Upper lobe of left lung (tissue), 6 donors: ENCODE data around the gene KDSR. TPM values are rescaled to one million over a fixed set of nuclear protein-coding genes. Genes with fewer than 3 reads are reported as not detected.

Source experiments
- ATAC-seq, 2 donors: fragments of 200-7000 bp; cut with Tn5 transposase; one replicate each; pipeline ENCODE4 v1.9.1; 2022; ENCODE audit warnings: mild to moderate bottlenecking in 2 of 2, moderate library complexity in 2 of 2; ENCODE audit not compliant: low FRiP score in 2 of 2
- DNase-seq, 2 donors: peaks; one replicate each; pipeline ENCODE4 v3.0.0-alpha.2; 2019 to 2020
- H3K27ac ChIP-seq, 4 donors: fragments of 200-600 bp; sonication (generic); one replicate each; pipeline ENCODE4 v1.5.1; 2016 to 2019
- H3K27me3 ChIP-seq, 4 donors: fragments of 200-600 bp; sonication (generic); one replicate each; pipeline ENCODE4 v1.5.1; 2017 to 2019
- H3K36me3 ChIP-seq, 4 donors: fragments of 200-600 bp; sonication (generic); one replicate each; pipeline ENCODE4 v1.5.1; 2016 to 2019
- H3K4me1 ChIP-seq, 4 donors: fragments of 200-600 bp; sonication (generic); one replicate each; pipeline ENCODE4 v1.5.1; 2018 to 2019
- H3K4me3 ChIP-seq, 4 donors: fragments of 200-600 bp; sonication (generic); one replicate each; pipeline ENCODE4 v1.5.1; 2017 to 2019; ENCODE audit warnings: mild to moderate bottlenecking in 2 of 4, moderate library complexity in 1 of 4
- H3K9me3 ChIP-seq, 4 donors: fragments of 200-600 bp; sonication (generic); one replicate each; pipeline ENCODE4 v1.5.1; 2018 to 2019
- CTCF ChIP-seq, 6 experiments: fragments of 450-650 bp in 4 of 6; fragments of 200-600 bp in 2 of 6; sonication (generic) in 2 of 6; IDR thresholded peaks; one replicate each; pipeline ENCODE4 v1.5.1; 2016 to 2019; ENCODE audit warnings: antibody characterized with exemption in 6 of 6
- EP300 ChIP-seq, 4 donors: sonication (generic); formaldehyde crosslinking; IDR thresholded peaks; one replicate each; pipeline ENCODE4 v1.5.1; 2017; ENCODE audit warnings: antibody characterized with exemption in 4 of 4, control low read depth in 2 of 4
- POLR2A ChIP-seq, 4 donors: fragments of 450-650 bp; IDR thresholded peaks; one replicate each; pipeline ENCODE4 v1.5.1; 2016 to 2017; ENCODE audit warnings: antibody characterized with exemption in 4 of 4, mild to moderate bottlenecking in 2 of 4
- POLR2AphosphoS5 ChIP-seq, 2 donors: sonication (generic); formaldehyde crosslinking; IDR thresholded peaks; one replicate each; pipeline ENCODE4 v1.5.1; 2017; ENCODE audit warnings: antibody characterized with exemption in 2 of 2
- WGBS, 2 donors: methylation state at CpG; one replicate each; pipeline ENCODE4 v1.1.5; 2017 to 2018; 5-methylcytosine and 5-hydroxymethylcytosine counted together
- total RNA-seq, 6 donors: library from RNA; depleted of rRNA in 4 of 6; stranded (reverse); fragments of >200 nt in 4 of 6; gene quantifications; one replicate each; pipeline versions ENCODE4 v1.1.0 to v1.2.1, GENCODE V29; 2016 to 2021
- donor health status: DM: no; HTN: no; CAD: no; lungs with moderate emphysema.
- donor health status: DM: no; HTN: yes; CAD: no; lungs with severe emphysema.

KDSR gene
- total RNA-seq, 6 donors from 2014 or later: 26.2 to 68.8 (median 45.2) TPM

DNA sequence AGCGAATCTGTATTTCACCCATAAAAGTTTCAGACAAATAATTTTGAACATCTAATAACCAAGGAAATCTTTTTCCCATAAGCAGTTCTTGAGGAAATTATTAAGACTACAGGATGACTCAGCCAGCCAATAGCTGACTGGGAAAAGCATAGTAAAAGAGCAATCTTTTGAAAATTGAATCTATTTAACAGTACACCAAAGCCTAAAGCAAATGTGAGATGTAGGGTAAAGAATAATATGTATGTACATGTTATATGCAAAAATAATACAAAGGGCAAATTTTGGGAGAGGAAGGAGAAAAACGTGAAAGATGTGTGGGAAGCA lies 12.6 kb upstream of the KDSR start:
- H3K4me3 ChIP-seq: no peak overlapping the region
- no peak overlapping the region for H3K27ac ChIP-seq
- WGBS, 2 donors: 75 to 93% methylated on average over 2 of the region's 2 CpGs
- ATAC-seq (no peak), DNase-seq (no peak)
- TF ChIP-seq POLR2AphosphoS5 (IDR thresholded peaks at IDR 0.05): no peak
- no peak for TF ChIP-seq EP300 (IDR thresholded peaks at IDR 0.05)
- no peak for TF ChIP-seq POLR2A (IDR thresholded peaks at IDR 0.05)
- no peak for TF ChIP-seq CTCF (IDR thresholded peaks at IDR 0.05)
- no peaks in the 10 kb centered on the region for H3K4me1 ChIP-seq
- H3K36me3 ChIP-seq: no peaks in the 10 kb centered on the region
- no peaks in the 10 kb centered on the region for H3K27me3 ChIP-seq
- no peaks in the 10 kb centered on the region for H3K9me3 ChIP-seq

- 74 to 75% methylated on average over 4 of the region's 4 CpGs for WGBS, 2 donors
- no peak for ATAC-seq
These were observed 12.1 kb upstream of the KDSR start for GRCh38 chr18:63378919-63379638.

GRCh38 chr18:63377275-63377980 lies 10.4 kb upstream of the KDSR start:
- 83% methylated on average over 2 of the region's 2 CpGs for WGBS, 2 donors
- H3K4me3 ChIP-seq: no peak overlapping the region
- no peaks in the 10 kb centered on the region for H3K27me3 ChIP-seq
- TF ChIP-seq CTCF (IDR thresholded peaks at IDR 0.05) (no peak), EP300 (IDR thresholded peaks at IDR 0.05) (no peak), POLR2AphosphoS5 (IDR thresholded peaks at IDR 0.05) (no peak), POLR2A (IDR thresholded peaks at IDR 0.05) (no peak)
- DNase-seq (no peak), ATAC-seq (no peak)
- no peak overlapping the region for H3K27ac ChIP-seq
- no peaks in the 10 kb centered on the region for H3K4me1 ChIP-seq
- no peaks in the 10 kb centered on the region for H3K36me3 ChIP-seq
- H3K9me3 ChIP-seq: no peaks in the 10 kb centered on the region

More at GRCh38 chr18:63378919-63379638, 12.1 kb upstream of the KDSR start:
- no peak overlapping the region for H3K27ac ChIP-seq
- H3K4me1 ChIP-seq: no peaks in the 10 kb centered on the region
- H3K4me3 ChIP-seq: no peak overlapping the region
- no peak for DNase-seq
- no peaks in the 10 kb centered on the region for H3K27me3 ChIP-seq
- H3K9me3 ChIP-seq: no peaks in the 10 kb centered on the region
- no peaks in the 10 kb centered on the region for H3K36me3 ChIP-seq
- TF ChIP-seq POLR2A (IDR thresholded peaks at IDR 0.05) (no peak), EP300 (IDR thresholded peaks at IDR 0.05) (no peak), POLR2AphosphoS5 (IDR thresholded peaks at IDR 0.05) (no peak), CTCF (IDR thresholded peaks at IDR 0.05) (no peak)

GRCh38 chr18:63376538-63376937 lies 9.5 kb upstream of the KDSR start:
- Histone ChIP-seq H3K4me1 (no peaks in the 10 kb centered on the region), H3K36me3 (no peaks in the 10 kb centered on the region), H3K4me3 (no peak overlapping the region), H3K27ac (no peak overlapping the region), H3K9me3 (no peaks in the 10 kb centered on the region), H3K27me3 (no peaks in the 10 kb centered on the region)
- peak in 1 of 2 donors; percentile 29 for ATAC-seq
- TF ChIP-seq POLR2AphosphoS5 (IDR thresholded peaks at IDR 0.05) (no peak), CTCF (IDR thresholded peaks at IDR 0.05) (no peak), EP300 (IDR thresholded peaks at IDR 0.05) (no peak), POLR2A (IDR thresholded peaks at IDR 0.05) (no peak)
- 53 to 66% methylated on average over 2 of the region's 2 CpGs for WGBS, 2 donors
- DNase-seq: no peak
